Tibial artery (tissue), 4 donors: ENCODE results near the gene SMIM45.

Source experiments
- DNase-seq, 2 donors: peaks; one replicate each; pipeline ENCODE4 v3.0.0-alpha.2; 2019
- H3K27ac ChIP-seq, 2 donors: fragments of 200-600 bp; sonication (generic) in 1 of 2; 1 replicate in 1 of 2; 2 replicates in 1 of 2; pipeline ENCODE4 v1.5.1; 2018 to 2019; ENCODE audit warnings: mild to moderate bottlenecking in 1 of 2
- H3K27me3 ChIP-seq, 2 donors: fragments of 200-600 bp; sonication (generic) in 1 of 2; one replicate each; pipeline versions ENCODE4 v1.5.1 to v1.6.0; 2016 to 2019
- H3K36me3 ChIP-seq, 3 donors: fragments of 200-600 bp; sonication (generic) in 2 of 3; one replicate each; pipeline ENCODE4 v1.5.1; 2016 to 2019; ENCODE audit warnings: mild to moderate bottlenecking in 2 of 3
- H3K4me1 ChIP-seq, 4 donors: fragments of 200-600 bp; sonication (generic) in 2 of 4; 1 replicate in 3 of 4; 2 replicates in 1 of 4; pipeline ENCODE4 v1.5.1; 2016 to 2019
- H3K4me3 ChIP-seq, 2 donors: fragments of 200-600 bp; sonication (generic) in 1 of 2; 1 replicate in 1 of 2; 2 replicates in 1 of 2; pipeline ENCODE4 v1.5.1; 2018 to 2019; ENCODE audit warnings: mild to moderate bottlenecking in 2 of 2
- H3K9me3 ChIP-seq, 3 donors: fragments of 200-600 bp; sonication (generic) in 1 of 3; one replicate each; pipeline ENCODE4 v1.5.1; 2016 to 2019
- intact Hi-C: fragments of 100-400 bp; cut with DNase I; formaldehyde crosslinking; loops from one replicate; pipeline ENCODE4 v1.15.0; 2023; ENCODE audit warnings: low total_unique reads
- TF ChIP-seq, protein P1 (sequence below), 2 experiments: fragments of 200-600 bp in 1 of 2; fragments of 450-650 bp in 1 of 2; IDR thresholded peaks; one replicate each; pipeline ENCODE4 v1.5.1; 2017 to 2019; ENCODE audit warnings: antibody characterized with exemption in 2 of 2, mild to moderate bottlenecking in 1 of 2, moderate library complexity in 1 of 2

Gene SMIM45

DNA sequence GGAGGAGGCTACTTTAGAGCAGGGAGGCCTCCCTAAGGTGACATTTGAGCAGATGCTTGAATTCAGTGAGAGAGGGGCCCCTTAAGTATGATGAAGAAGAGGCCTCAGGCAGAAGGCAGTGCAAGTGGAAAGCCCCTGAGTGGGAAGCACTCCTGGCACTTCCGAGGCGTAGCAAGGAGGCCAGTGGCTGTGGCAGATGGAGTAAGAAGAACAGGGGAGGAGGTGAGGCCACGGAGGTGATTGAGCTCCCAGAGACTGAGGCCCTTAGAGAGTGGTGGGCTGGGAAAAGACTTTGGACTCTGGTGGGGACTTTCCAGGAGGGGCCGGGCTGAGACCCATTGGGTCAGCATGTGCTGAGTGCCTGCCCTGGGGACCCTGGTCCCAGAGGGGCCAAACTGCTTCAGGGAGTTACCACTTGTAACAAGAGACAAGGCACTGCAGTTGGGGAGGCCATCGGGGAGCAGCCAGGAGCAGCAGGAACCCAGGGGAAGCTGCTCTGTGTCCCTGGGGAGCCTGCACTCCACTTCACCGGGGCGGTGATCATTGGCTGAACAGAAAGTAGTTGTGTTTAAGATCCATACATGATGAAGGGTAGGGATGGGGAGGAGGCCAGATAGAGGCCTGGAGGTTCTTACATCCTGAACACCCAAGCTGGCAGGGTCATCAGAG is 2.5 kb upstream of the SMIM45 start:
- Histone ChIP-seq H3K4me1 (peaks cover 0 to 15% (median 11%) of the 10 kb centered on the region in 4 donors), H3K36me3 (no peaks in the 10 kb centered on the region), H3K9me3 (no peaks in the 10 kb centered on the region), H3K4me3 (no peak overlapping the region), H3K27me3 (peaks cover 0 to 23% of the 10 kb centered on the region in 2 donors), H3K27ac (no peak overlapping the region)
- intact Hi-C loops = loop anchor here (5.0 kb wide), 1 partner anchor 122 kb away; no protein-coding TSS in a partner anchor
- TF ChIP-seq, protein P1, sequence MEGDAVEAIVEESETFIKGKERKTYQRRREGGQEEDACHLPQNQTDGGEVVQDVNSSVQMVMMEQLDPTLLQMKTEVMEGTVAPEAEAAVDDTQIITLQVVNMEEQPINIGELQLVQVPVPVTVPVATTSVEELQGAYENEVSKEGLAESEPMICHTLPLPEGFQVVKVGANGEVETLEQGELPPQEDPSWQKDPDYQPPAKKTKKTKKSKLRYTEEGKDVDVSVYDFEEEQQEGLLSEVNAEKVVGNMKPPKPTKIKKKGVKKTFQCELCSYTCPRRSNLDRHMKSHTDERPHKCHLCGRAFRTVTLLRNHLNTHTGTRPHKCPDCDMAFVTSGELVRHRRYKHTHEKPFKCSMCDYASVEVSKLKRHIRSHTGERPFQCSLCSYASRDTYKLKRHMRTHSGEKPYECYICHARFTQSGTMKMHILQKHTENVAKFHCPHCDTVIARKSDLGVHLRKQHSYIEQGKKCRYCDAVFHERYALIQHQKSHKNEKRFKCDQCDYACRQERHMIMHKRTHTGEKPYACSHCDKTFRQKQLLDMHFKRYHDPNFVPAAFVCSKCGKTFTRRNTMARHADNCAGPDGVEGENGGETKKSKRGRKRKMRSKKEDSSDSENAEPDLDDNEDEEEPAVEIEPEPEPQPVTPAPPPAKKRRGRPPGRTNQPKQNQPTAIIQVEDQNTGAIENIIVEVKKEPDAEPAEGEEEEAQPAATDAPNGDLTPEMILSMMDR (IDR thresholded peaks at IDR 0.05) = no peak
- no peak for DNase-seq

DNA sequence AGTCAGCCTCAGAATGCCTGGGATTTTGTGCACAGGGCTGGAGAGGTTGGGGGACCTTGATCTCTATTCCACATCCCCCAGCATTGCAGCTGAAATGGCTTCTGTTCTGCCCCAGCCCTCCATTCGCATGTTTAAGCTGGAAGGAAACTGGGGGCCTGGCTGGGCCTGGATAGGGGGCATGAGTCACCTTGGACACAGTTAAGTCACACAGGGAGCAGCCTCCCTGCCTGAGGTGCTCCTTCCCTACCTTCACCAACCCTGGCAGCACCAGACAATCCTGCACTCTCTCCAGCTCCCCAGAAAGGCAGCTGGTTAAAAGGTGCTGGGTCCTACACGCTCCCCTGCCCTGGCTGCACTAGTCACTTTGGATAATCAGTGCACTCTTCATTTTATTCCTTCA is 763 bp downstream of the SMIM45 start:
- Histone ChIP-seq H3K9me3 (no peaks in the 10 kb centered on the region), H3K36me3 (no peaks in the 10 kb centered on the region), H3K4me3 (no peak overlapping the region), H3K27me3 (peaks cover 0 to 28% of the 10 kb centered on the region in 2 donors), H3K4me1 (peaks cover 0 to 5% (median 4%) of the 10 kb centered on the region in 4 donors), H3K27ac (no peak overlapping the region)
- DNase-seq = no peak
- TF ChIP-seq, protein P1 (IDR thresholded peaks at IDR 0.05) = no peak
- intact Hi-C loops = no loop called here

DNA sequence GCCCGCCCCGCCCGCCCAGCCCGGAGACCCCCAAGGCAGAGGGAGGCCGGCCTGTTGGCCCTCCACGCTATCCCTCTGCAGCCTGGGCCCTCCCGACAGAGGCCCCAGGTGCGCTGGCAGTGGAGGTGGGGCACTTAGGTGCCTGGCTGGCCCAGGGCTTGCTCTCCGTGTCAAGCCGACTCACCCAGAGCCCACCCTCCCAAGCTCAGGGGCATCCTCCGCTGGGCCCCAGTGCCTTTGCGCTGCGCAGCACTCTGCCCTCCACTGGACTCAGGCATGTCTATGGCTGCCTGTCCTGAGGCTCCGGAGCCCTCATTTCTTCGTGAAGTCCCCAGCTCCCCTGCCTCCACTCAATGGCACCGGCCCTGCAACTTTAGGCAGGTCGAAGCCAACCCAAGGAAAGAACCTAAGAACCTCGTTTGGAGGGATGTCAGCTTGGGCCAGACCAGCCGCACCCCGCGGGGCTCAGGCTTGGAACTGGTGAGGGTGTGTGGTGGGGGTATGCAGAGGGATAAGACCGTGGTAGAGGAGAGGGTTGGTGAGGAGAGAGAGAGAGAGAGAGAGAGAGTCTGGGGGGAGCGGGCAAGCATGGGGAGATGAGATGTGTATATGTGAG is 6.1 kb downstream of the SMIM45 start:
- intact Hi-C loops = no loop called here
- TF ChIP-seq, protein P1 (IDR thresholded peaks at IDR 0.05) = no peak
- Histone ChIP-seq H3K4me1 (peaks cover 0 to 9% (median 6%) of the 10 kb centered on the region in 4 donors), H3K9me3 (no peaks in the 10 kb centered on the region), H3K4me3 (peak overlapping the region in 1 of 2 donors; percentile 13), H3K27ac (no peak overlapping the region), H3K36me3 (no peaks in the 10 kb centered on the region), H3K27me3 (peaks cover 0 to 23% of the 10 kb centered on the region in 2 donors)
- DNase-seq = no peak

DNA sequence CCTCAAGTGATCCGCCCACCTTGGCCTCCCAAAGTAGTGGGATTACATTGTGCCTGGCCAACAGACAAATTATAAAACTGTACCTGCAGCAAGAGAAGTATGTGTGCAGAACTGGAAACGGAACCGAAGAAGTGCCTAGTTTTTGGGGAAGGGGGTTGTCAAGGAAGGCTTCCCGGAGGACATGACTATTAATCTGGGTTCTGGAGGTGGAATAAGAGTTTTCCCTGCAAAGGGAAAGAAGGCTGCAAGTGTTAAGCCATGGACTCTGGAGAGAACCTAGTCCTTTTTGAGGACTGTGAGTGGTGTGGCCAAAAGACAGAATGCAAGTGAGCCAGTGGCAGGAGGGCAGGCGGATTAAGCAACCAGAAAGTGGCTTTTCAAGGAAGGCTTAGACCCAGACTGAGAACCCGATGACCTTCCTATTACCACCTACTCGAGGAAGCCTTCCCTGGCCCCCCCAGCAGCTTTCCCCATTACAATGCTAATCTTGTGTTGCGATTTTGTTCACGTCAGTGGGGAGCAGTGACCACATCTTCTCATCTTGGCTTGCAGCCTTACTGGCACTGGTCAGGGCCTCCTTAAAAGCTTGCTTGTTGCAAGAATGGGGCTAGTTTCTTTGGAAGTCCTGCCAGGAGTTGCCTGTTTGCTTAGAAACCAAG is 11.6 kb downstream of the SMIM45 start:
- Histone ChIP-seq H3K4me1 (no peaks in the 10 kb centered on the region), H3K27me3 (peaks cover 0 to 19% of the 10 kb centered on the region in 2 donors), H3K27ac (no peak overlapping the region), H3K4me3 (no peak overlapping the region), H3K9me3 (no peaks in the 10 kb centered on the region), H3K36me3 (no peaks in the 10 kb centered on the region)
- TF ChIP-seq, protein P1 (IDR thresholded peaks at IDR 0.05) = no peak
- intact Hi-C loops = no loop called here
- DNase-seq = no peak

DNA sequence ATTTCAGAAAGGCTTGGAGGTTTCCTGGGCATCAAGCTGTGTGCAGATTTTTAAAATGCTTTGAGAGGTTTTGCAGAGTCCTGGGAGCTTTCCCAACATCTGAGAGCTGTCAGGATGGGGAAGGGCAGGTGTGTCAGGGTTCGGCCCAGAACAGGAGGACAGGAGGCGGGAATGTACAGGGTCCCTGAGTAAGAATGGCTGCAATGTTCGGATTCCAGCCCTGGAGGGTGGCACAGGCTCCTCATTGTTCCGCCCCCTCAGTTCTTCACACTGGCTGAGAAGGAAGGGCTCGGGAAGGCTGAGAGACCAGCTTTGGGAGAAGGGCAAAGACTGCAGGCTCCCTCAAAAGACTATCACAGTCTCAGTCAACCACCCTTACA is 12.2 kb downstream of the SMIM45 start:
- intact Hi-C loops = no loop called here
- H3K4me1 ChIP-seq = no peaks in the 10 kb centered on the region
- peaks cover 0 to 20% of the 10 kb centered on the region in 2 donors for H3K27me3 ChIP-seq
- H3K4me3 ChIP-seq = no peak overlapping the region
- no peaks in the 10 kb centered on the region for H3K36me3 ChIP-seq
- H3K27ac ChIP-seq = no peak overlapping the region
- H3K9me3 ChIP-seq = no peaks in the 10 kb centered on the region
- no peak for DNase-seq
- TF ChIP-seq, protein P1 (IDR thresholded peaks at IDR 0.05) = no peak
